PFSK-1 (cell line): ENCODE results near the gene CAPN5.
A peak's percentile ranks its signal among the peaks of the same experiment; 100 is the strongest.

ENCODE experiments used
- FOXP2 ChIP-seq: optimal IDR thresholded peaks from 2 replicates; pipeline ENCODE3; 2011; ENCODE audit warnings: borderline replicate concordance, control low read depth, inconsistent platforms; ENCODE audit not compliant: insufficient read depth; ENCODE audit errors: extremely low read length, extremely low read depth
- POLR2AphosphoS5 ChIP-seq: IDR thresholded peaks from 2 replicates; pipeline ENCODE4 v1.6.1; 2012; ENCODE audit warnings: low read depth, mild to moderate bottlenecking, control low read depth, low read length, moderate library complexity
- REST ChIP-seq, 2 experiments: IDR thresholded peaks; 2 replicates each; pipeline versions ENCODE4 v1.6.1 to v1.8.0; 2011 to 2012; ENCODE audit warnings: low read depth in 2 of 2, low read length in 2 of 2, control low read depth in 1 of 2, inconsistent platforms in 1 of 2, mild to moderate bottlenecking in 1 of 2, moderate library complexity in 1 of 2; ENCODE audit not compliant: insufficient read depth in 1 of 2
- SIN3A ChIP-seq: IDR thresholded peaks from 2 replicates; pipeline ENCODE4 v1.6.1; 2012; ENCODE audit warnings: mild to moderate bottlenecking, low read length, moderate library complexity, borderline replicate concordance; ENCODE audit not compliant: insufficient read depth
- TAF1 ChIP-seq: IDR thresholded peaks from 2 replicates; pipeline ENCODE4 v1.6.1; 2012; ENCODE audit warnings: low read length, control low read depth, borderline replicate concordance; ENCODE audit not compliant: insufficient read depth

Gene CAPN5

DNA sequence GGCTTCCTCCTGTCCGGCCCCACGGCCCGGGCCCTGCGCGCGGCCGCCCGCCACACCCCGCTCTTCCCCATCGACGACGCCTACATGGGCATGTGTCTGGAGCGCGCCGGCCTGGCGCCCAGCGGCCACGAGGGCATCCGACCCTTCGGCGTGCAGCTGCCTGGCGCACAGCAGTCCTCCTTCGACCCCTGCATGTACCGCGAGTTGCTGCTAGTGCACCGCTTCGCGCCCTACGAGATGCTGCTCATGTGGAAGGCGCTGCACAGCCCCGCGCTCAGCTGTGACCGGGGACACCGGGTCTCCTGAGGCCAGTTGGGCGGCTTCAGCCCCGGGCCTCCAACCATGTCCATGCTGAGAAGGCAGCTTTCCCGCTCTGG, 26.4 kb upstream of the CAPN5 start:
- TF ChIP-seq REST (IDR thresholded peaks at IDR 0.05; ENCODE audit: insufficient read depth in 1 of 2, low read depth in 2 of 2, low read length in 2 of 2) (no peak), SIN3A (no peak), FOXP2 (no peak), POLR2AphosphoS5 (no peak), TAF1 (no peak)

DNA sequence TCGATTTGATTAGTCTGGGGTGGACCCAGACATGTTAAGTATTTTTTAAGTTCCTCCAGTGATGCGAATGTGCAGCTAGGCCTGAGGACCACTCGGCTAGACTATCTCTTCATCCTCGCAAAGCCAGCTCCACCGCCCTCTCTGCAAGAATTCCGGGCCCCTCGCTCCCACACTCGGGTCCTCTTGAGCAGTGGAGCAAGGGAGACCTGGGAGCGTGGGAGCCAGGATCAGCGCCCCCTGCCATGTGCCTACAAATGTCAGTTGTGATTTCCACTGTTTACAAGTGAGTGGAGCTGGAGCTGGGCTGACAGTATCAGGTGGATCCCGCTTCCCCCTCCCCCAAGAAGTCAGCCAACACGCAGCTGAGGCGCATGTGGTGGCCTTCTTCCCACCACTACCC, 25.9 kb upstream of the CAPN5 start:
- TF ChIP-seq FOXP2 = no peak
- no peak for TF ChIP-seq SIN3A
- TF ChIP-seq TAF1 = no peak
- no peak for TF ChIP-seq REST (IDR thresholded peaks at IDR 0.05; ENCODE audit: insufficient read depth in 1 of 2, low read depth in 2 of 2, low read length in 2 of 2)
- no peak for TF ChIP-seq POLR2AphosphoS5

DNA sequence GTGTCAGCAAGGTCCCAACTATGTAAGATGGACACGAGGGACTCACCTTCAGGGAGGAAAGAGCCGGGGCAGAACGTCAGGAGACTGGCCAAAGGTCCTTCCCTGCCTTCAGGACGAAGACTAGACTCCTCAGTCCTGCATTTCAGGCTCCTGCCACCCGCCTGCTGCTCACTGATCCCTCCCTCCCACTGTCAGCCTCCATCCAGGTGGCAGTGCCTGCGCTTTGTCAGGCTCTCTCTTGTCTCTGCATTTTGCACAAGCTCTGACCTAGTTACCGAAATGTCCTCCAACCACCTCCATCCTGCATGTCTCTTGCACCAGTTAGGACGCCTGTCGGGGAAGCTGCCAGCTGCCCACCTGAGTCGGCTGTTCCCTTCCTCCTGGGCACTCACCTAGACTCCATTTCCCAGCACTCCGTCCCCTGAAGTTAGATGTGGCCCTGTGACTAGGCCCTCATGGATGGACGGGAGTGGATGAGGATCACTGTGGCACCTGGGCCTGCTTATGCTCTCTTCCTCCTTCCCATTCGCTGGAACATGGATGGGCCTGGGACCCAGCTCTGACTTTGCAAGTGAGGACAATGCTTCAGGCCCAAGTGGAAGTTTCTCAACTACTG, 24.6 kb upstream of the CAPN5 start:
- no peak for TF ChIP-seq FOXP2
- TF ChIP-seq POLR2AphosphoS5 = no peak
- TF ChIP-seq REST (IDR thresholded peaks at IDR 0.05; ENCODE audit: insufficient read depth in 1 of 2, low read depth in 2 of 2, low read length in 2 of 2) = no peak
- TF ChIP-seq SIN3A = no peak
- no peak for TF ChIP-seq TAF1

DNA sequence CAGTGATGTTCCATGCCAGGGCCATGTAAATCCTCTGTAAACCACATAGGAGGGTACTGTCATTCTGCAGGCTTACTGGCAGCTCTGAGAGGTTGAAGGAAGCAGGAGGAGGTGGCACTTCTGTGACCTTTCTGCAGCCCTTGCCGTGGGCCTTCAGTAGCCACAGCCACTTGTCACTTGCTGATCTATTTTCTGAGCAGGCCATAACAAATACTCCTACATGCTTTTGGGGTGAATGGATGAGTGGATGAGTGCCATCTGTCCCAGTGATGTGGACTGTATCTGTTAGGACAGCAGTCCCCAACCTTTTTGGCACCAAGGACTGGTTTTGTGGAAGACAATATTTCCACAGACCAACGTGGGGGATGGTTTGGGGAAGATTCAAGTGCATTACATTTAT, 22.4 kb upstream of the CAPN5 start:
- no peak for TF ChIP-seq FOXP2

- no peak for TF ChIP-seq SIN3A
- no peak for TF ChIP-seq TAF1
- TF ChIP-seq FOXP2 = no peak
Observed at GRCh38 chr11:77044886-77045285, 21.9 kb upstream of the CAPN5 start.

- no peak for TF ChIP-seq POLR2AphosphoS5
- TF ChIP-seq FOXP2 = peak; percentile 65
- TF ChIP-seq REST (IDR thresholded peaks at IDR 0.05; ENCODE audit: insufficient read depth in 1 of 2, low read depth in 2 of 2, low read length in 2 of 2) = no peak
Observed at GRCh38 chr11:77046060-77046501, 20.7 kb upstream of the CAPN5 start.
